Suprapubic skin (tissue), 3 donors: ENCODE data around the gene C10orf95.

Experiments
- CTCF ChIP-seq, 2 donors: fragments of 200-600 bp in 1 of 2; fragments of 450-650 bp in 1 of 2; sonication (generic) in 1 of 2; IDR thresholded peaks; one replicate each; pipeline ENCODE4 v1.5.1; 2016 to 2019; ENCODE audit warnings: antibody characterized with exemption in 2 of 2, mild to moderate bottlenecking in 1 of 2, moderate library complexity in 1 of 2
- POLR2AphosphoS5 ChIP-seq, 3 donors: sonication (generic); formaldehyde crosslinking; IDR thresholded peaks; one replicate each; pipeline ENCODE4 v1.6.1; 2017; ENCODE audit warnings: antibody characterized with exemption in 3 of 3

DNA sequence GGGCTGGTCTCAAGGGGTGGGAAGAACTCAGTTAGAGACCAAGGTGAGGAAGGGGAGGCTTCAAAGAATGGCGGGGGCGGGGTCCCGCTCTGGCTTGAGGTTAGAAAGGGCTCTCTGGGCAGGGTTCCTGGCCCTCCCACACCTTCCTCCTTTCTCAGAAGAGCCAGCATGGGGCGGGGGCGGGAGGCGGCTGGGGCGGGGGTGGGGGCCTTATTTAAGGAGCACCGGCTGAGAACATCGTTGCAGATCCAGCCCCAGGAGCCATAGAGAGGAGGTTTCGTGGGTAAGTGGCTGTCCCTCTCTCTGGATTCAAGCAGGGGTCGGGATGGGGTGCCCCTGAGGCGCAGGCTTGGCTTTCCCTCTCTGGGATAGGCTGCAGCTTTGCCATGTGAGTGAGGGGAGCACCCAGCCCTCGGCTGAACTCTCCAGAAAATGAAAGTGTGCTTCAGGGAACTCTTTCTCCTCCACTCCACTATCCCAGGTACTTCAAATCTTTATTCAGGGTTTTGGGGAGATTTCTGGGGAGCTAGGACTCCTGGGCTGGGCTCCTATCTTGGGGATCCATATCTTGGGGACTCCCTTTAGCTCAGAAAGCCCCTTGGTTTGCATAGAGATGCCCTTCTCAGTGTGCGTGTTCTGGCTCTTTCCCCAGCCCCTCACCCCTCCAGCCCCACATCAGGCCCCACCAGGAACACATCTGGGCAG lies 15.7 kb downstream of the C10orf95 start:
- TF ChIP-seq CTCF (IDR thresholded peaks at IDR 0.05) = no peak
- no peak for TF ChIP-seq POLR2AphosphoS5 (IDR thresholded peaks at IDR 0.05)
